ENCODE measurements around the gene SMYD4. TPM values are rescaled to one million over a fixed set of nuclear protein-coding genes. Genes with fewer than 3 reads are reported as not detected.

The SMYD4 gene
- total and polyA plus RNA-seq, 10 of the 15 experiments (the other 5 are each of a cell fraction or from before 2014, with no cell fraction given): 2.1 to 18.8 (median 13.7) TPM

GRCh38 chr17:1800240-1800639, 29.5 kb downstream of the SMYD4 start:
- Histone ChIP-seq H3K4me2 (ENCODE audit: control insufficient read depth, insufficient read depth) (no peak overlapping the region), H3K4me1 (ENCODE audit: control insufficient read depth, insufficient read depth, low read length) (no peaks in the 10 kb centered on the region), H3K36me3 (ENCODE audit: control insufficient read depth in 2 of 2, insufficient read depth in 2 of 2, low read length in 1 of 2) (peaks cover 7 to 24% of the 10 kb centered on the region in 2 experiments), H3K27me3 (replicated peaks in 1 of 2; ENCODE audit: control insufficient read depth in 2 of 2, insufficient read depth in 2 of 2, low read length in 1 of 2) (no peaks in the 10 kb centered on the region), H2AFZ (ENCODE audit: control insufficient read depth, low read depth, low read length) (no peak overlapping the region), H3K9ac (ENCODE audit: control insufficient read depth, insufficient read depth, low read length) (no peak overlapping the region), H4K20me1 (ENCODE audit: control insufficient read depth, insufficient read depth) (no peaks in the 10 kb centered on the region), H3K4me3 (no peak overlapping the region), H3K79me2 (ENCODE audit: control insufficient read depth, insufficient read depth, low read length) (no peaks in the 10 kb centered on the region), H3K9me3 (replicated peaks; ENCODE audit: control insufficient read depth, insufficient read depth, low read length) (no peaks in the 10 kb centered on the region), H3K27ac (ENCODE audit: control insufficient read depth, insufficient read depth) (no peak overlapping the region)
- RAD21 ChIA-PET (ENCODE audit: unreplicated experiment): interaction anchor here (1.2 kb wide), 1 partner anchor 22 kb away, joined by 3 read pairs; no protein-coding TSS in a partner anchor
- TF ChIP-seq ZNF687 (IDR thresholded peaks at IDR 0.05) (no peak), SMAD1 (IDR thresholded peaks at IDR 0.05; ENCODE audit: low read depth, partially characterized antibody) (no peak), MEF2B (IDR thresholded peaks at IDR 0.05; ENCODE audit: partially characterized antibody, poor library complexity, severe bottlenecking) (no peak), EP300 (IDR thresholded peaks at IDR 0.05; ENCODE audit: borderline replicate concordance in 1 of 2, control insufficient read depth in 1 of 2, low read depth in 2 of 2, low read length in 2 of 2) (no peak), PBX3 (IDR thresholded peaks at IDR 0.05; ENCODE audit: insufficient replicate concordance, low read depth, low read length) (no peak), KAT2A (conservative IDR thresholded peaks at IDR 0.05; ENCODE audit: control insufficient read depth, low read depth, low read length) (no peak), ATF2 (IDR thresholded peaks at IDR 0.05; ENCODE audit: low read length) (no peak), SUPT20H (IDR thresholded peaks at IDR 0.05; ENCODE audit: borderline replicate concordance, control insufficient read depth, low read depth, low read length) (no peak), BHLHE40 (IDR thresholded peaks at IDR 0.05; ENCODE audit: borderline replicate concordance in 1 of 2, low read depth in 2 of 2, low read length in 1 of 2) (no peak), EED (IDR thresholded peaks at IDR 0.05; ENCODE audit: low read depth) (no peak)
- SMC1A ChIA-PET (ENCODE audit: uncharacterized antibody, unreplicated experiment): interaction anchor here (0.8 kb wide), 1 partner anchor 9 kb away, joined by 3 read pairs; no protein-coding TSS in a partner anchor
- CTCF ChIA-PET: interaction anchor here (1.7 kb wide), 1 partner anchor 65 kb away, joined by 5 read pairs; no protein-coding TSS in a partner anchor
- ATAC-seq (no peak), FAIRE-seq (no peak), DNase-seq (ENCODE audit: low read depth, low spot score) (no peak)
- intact Hi-C loops (cut with micrococcal nuclease; ENCODE audit: unreplicated experiment) (no loop called here), in situ Hi-C loops (cut with MboI) (no loop called here)
- WGBS (ENCODE audit: insufficient coverage, insufficient replicate concordance, low lambda C conversion rate, missing lambda C conversion rate): 98% methylated on average over 7 of the region's 7 CpGs
- BruUV-seq (replicated peaks): no TSS peak
- POLR2A ChIA-PET: no interaction called here

Data from GM12878 (cell line).